Sigmoid colon (tissue), 7 donors: ENCODE results near the gene RPS15. TPM values are rescaled to one million over a fixed set of nuclear protein-coding genes. Genes with fewer than 3 reads are reported as not detected.
A peak's percentile ranks its signal among the peaks of the same experiment; 100 is the strongest.

ENCODE experiments used
- DNase-seq: peaks from one replicate; pipeline ENCODE4 v3.0.0-alpha.2; 2019
- H3K27ac ChIP-seq, 4 donors: fragments of 200-600 bp; sonication (generic); one replicate each; pipeline ENCODE4 v1.5.1; 2016 to 2019; ENCODE audit warnings: mild to moderate bottlenecking in 1 of 4
- H3K27me3 ChIP-seq, 3 donors: fragments of 200-600 bp; sonication (generic); one replicate each; pipeline ENCODE4 v1.5.1; 2019; ENCODE audit warnings: mild to moderate bottlenecking in 1 of 3
- H3K36me3 ChIP-seq, 4 donors: fragments of 200-600 bp; sonication (generic); one replicate each; pipeline ENCODE4 v1.5.1; 2016 to 2019
- H3K4me1 ChIP-seq, 4 donors: fragments of 200-600 bp; sonication (generic); one replicate each; pipeline ENCODE4 v1.5.1; 2017 to 2019
- H3K4me3 ChIP-seq, 4 donors: fragments of 200-600 bp; sonication (generic); one replicate each; pipeline ENCODE4 v1.5.1; 2017 to 2019; ENCODE audit warnings: mild to moderate bottlenecking in 2 of 4, moderate library complexity in 1 of 4
- H3K9me3 ChIP-seq, 4 donors: fragments of 200-600 bp in 3 of 4; sonication (generic) in 3 of 4; one replicate each; pipeline versions ENCODE4 v1.5.1 to v1.6.1; 2013 to 2019
- CTCF ChIP-seq, 4 experiments: fragments of 450-650 bp in 3 of 4; fragments of 200-600 bp in 1 of 4; IDR thresholded peaks; one replicate each; pipeline ENCODE4 v1.5.1; 2016 to 2019; ENCODE audit warnings: antibody characterized with exemption in 4 of 4, mild to moderate bottlenecking in 3 of 4, moderate library complexity in 2 of 4
- EP300 ChIP-seq, 4 donors: sonication (generic); formaldehyde crosslinking; IDR thresholded peaks; one replicate each; pipeline ENCODE4 v1.6.1; 2017; ENCODE audit warnings: antibody characterized with exemption in 4 of 4
- POLR2A ChIP-seq, 2 donors: fragments of 450-650 bp; IDR thresholded peaks; one replicate each; pipeline ENCODE4 v1.6.1; 2016; ENCODE audit warnings: antibody characterized with exemption in 2 of 2, mild to moderate bottlenecking in 2 of 2, moderate library complexity in 2 of 2
- POLR2AphosphoS5 ChIP-seq, 4 donors: sonication (generic); formaldehyde crosslinking; IDR thresholded peaks; one replicate each; pipeline ENCODE4 v1.6.1; 2017; ENCODE audit warnings: antibody characterized with exemption in 4 of 4
- WGBS, 2 donors: extraction: QIAGEN DNeasy Blood & Tissue Kit; methylation state at CpG; one replicate each; pipeline ENCODE4 v1.1.7; 2013; 5-methylcytosine and 5-hydroxymethylcytosine counted together
- intact Hi-C: fragments of 100-400 bp; cut with DNase I; formaldehyde crosslinking; loops from one replicate; pipeline ENCODE4 v1.15.1; 2023
- polyA plus RNA-seq, 3 donors: library from polyadenylated mRNA; stranded (reverse); fragments of 200-250 nt; gene quantifications; one replicate each; pipeline ENCODE4 v1.2.3, GENCODE V29; 2013
- total RNA-seq, 4 donors: library from RNA; depleted of rRNA; stranded (reverse); fragments of >200 nt; gene quantifications; one replicate each; pipeline ENCODE4 v1.1.0, GENCODE V29; 2016
- donor health status: healthy with polysubstance abuse.
- donor health status: Bipolar disorder and iron deficiency.
- donor health status: healthy.

Gene RPS15
- total and polyA plus RNA-seq, 7 donors = 2,516 to 5,641 (median 3,724) TPM

- no peak for DNase-seq
- no peaks in the 10 kb centered on the region for H3K9me3 ChIP-seq
- intact Hi-C loops = no loop called here
- 86 to 90% methylated on average over 25 of the region's 25 CpGs for WGBS, 2 donors
- H3K4me1 ChIP-seq = peaks cover 0 to 56% (median 51%) of the 10 kb centered on the region in 4 donors
- peaks cover 20 to 36% (median 26%) of the 10 kb centered on the region in 4 donors for H3K36me3 ChIP-seq
- peaks cover 16 to 19% (median 17%) of the 10 kb centered on the region in 3 donors for H3K27me3 ChIP-seq
- no peak for TF ChIP-seq EP300 (IDR thresholded peaks at IDR 0.05)
- TF ChIP-seq POLR2A (IDR thresholded peaks at IDR 0.05) = no peak
- no peak for TF ChIP-seq POLR2AphosphoS5 (IDR thresholded peaks at IDR 0.05)
- TF ChIP-seq CTCF (IDR thresholded peaks at IDR 0.05) = no peak
- no peak overlapping the region for H3K27ac ChIP-seq
- no peak overlapping the region for H3K4me3 ChIP-seq
Observed at GRCh38 chr19:1441677-1442438, 3.7 kb downstream of the RPS15 start.

GRCh38 chr19:1445185-1445931 is 7.2 kb downstream of the RPS15 start:
- Histone ChIP-seq H3K4me3 (peak overlapping the region in 3 of 4 donors; percentile 33 to 43 (median 43)), H3K27me3 (peaks cover 44 to 54% (median 51%) of the 10 kb centered on the region in 3 donors), H3K9me3 (no peaks in the 10 kb centered on the region), H3K36me3 (peaks cover 12 to 26% (median 16%) of the 10 kb centered on the region in 4 donors), H3K27ac (peak overlapping the region in 2 of 4 donors; percentile 7 to 22), H3K4me1 (peaks cover 0 to 41% (median 33%) of the 10 kb centered on the region in 4 donors)
- intact Hi-C loops = loop anchor here (5.0 kb wide), 1 partner anchor 62 kb away; no protein-coding TSS in a partner anchor
- WGBS, 2 donors = 1 to 3% methylated on average over 70 of the region's 70 CpGs
- no peak for TF ChIP-seq POLR2AphosphoS5 (IDR thresholded peaks at IDR 0.05)
- TF ChIP-seq POLR2A (IDR thresholded peaks at IDR 0.05) = no peak
- TF ChIP-seq CTCF (IDR thresholded peaks at IDR 0.05) = peak; percentile 29 to 98 (median 65)
- DNase-seq = no peak

GRCh38 chr19:1445932-1446712 is 7.9 kb downstream of the RPS15 start:
- Histone ChIP-seq H3K4me3 (peak overlapping the region in 3 of 4 donors; percentile 33 to 43 (median 43)), H3K36me3 (peaks cover 4 to 19% (median 8%) of the 10 kb centered on the region in 4 donors), H3K27ac (no peak overlapping the region), H3K9me3 (no peaks in the 10 kb centered on the region), H3K27me3 (peaks cover 52 to 62% (median 58%) of the 10 kb centered on the region in 3 donors), H3K4me1 (peaks cover 0 to 34% (median 27%) of the 10 kb centered on the region in 4 donors)
- TF ChIP-seq EP300 (IDR thresholded peaks at IDR 0.05) (no peak), POLR2A (IDR thresholded peaks at IDR 0.05) (no peak), CTCF (IDR thresholded peaks at IDR 0.05) (no peak), POLR2AphosphoS5 (IDR thresholded peaks at IDR 0.05) (no peak)
- 2 to 4% methylated on average over 99 of the region's 99 CpGs for WGBS, 2 donors
- intact Hi-C loops = loop anchor here (5.0 kb wide), 1 partner anchor 61 kb away; no protein-coding TSS in a partner anchor
- no peak for DNase-seq

GRCh38 chr19:1446713-1447481 is 8.7 kb downstream of the RPS15 start:
- Histone ChIP-seq H3K27ac (no peak overlapping the region), H3K4me1 (peaks cover 0 to 32% (median 26%) of the 10 kb centered on the region in 4 donors), H3K27me3 (peaks cover 58 to 70% (median 66%) of the 10 kb centered on the region in 3 donors), H3K4me3 (peak overlapping the region in 3 of 4 donors; percentile 33 to 43 (median 43)), H3K9me3 (no peaks in the 10 kb centered on the region), H3K36me3 (peaks cover 0 to 11% (median 2%) of the 10 kb centered on the region in 4 donors)
- DNase-seq = no peak
- WGBS, 2 donors = 3% methylated on average over 63 of the region's 63 CpGs
- intact Hi-C loops = loop anchor here (5.0 kb wide), 1 partner anchor 60 kb away; no protein-coding TSS in a partner anchor
- no peak for TF ChIP-seq POLR2AphosphoS5 (IDR thresholded peaks at IDR 0.05)
- no peak for TF ChIP-seq EP300 (IDR thresholded peaks at IDR 0.05)
- no peak for TF ChIP-seq CTCF (IDR thresholded peaks at IDR 0.05)
- TF ChIP-seq POLR2A (IDR thresholded peaks at IDR 0.05) = no peak
